Measurements from ENCODE around the gene FLVCR1. TPM values are rescaled to one million over a fixed set of nuclear protein-coding genes. Genes with fewer than 3 reads are reported as not detected.

FLVCR1 gene
- total RNA-seq, 1 donor from 2014 or later, result 18.4 TPM

GRCh38 chr1:212928323-212929291 lies 70.5 kb downstream of the FLVCR1 start:
- peak overlapping the region; percentile 56 for H3K4me3 Mint-ChIP-seq (ENCODE audit: unreplicated experiment)
- H3K27me3 Mint-ChIP-seq (ENCODE audit: unreplicated experiment), result peaks cover 3% of the 10 kb centered on the region
- peaks cover 8% of the 10 kb centered on the region for H3K36me3 Mint-ChIP-seq (ENCODE audit: low read depth, unreplicated experiment)
- no peaks in the 10 kb centered on the region for H3K9me3 Mint-ChIP-seq (ENCODE audit: unreplicated experiment)
- H3K4me1 Mint-ChIP-seq (ENCODE audit: unreplicated experiment), result peaks cover 9% of the 10 kb centered on the region
- DNase-seq (ENCODE audit: low spot score), result no peak
- no peak for TF ChIP-seq CTCF (IDR thresholded peaks at IDR 0.05; ENCODE audit: unreplicated experiment)
- H3K27ac Mint-ChIP-seq (ENCODE audit: unreplicated experiment), result peak overlapping the region; percentile 24

GRCh38 chr1:212930986-212931678 lies 73.1 kb downstream of the FLVCR1 start:
- DNase-seq (ENCODE audit: low spot score), result no peak
- Mint-ChIP-seq H3K4me3 (ENCODE audit: unreplicated experiment) (no peak overlapping the region), H3K4me1 (ENCODE audit: unreplicated experiment) (peaks cover 8% of the 10 kb centered on the region)

GRCh38 chr1:212933815-212934471 lies 75.9 kb downstream of the FLVCR1 start:
- Mint-ChIP-seq H3K27ac (ENCODE audit: unreplicated experiment) (no peak overlapping the region), H3K9me3 (ENCODE audit: unreplicated experiment) (no peaks in the 10 kb centered on the region), H3K36me3 (ENCODE audit: low read depth, unreplicated experiment) (no peaks in the 10 kb centered on the region), H3K4me1 (ENCODE audit: unreplicated experiment) (peaks cover 3% of the 10 kb centered on the region), H3K27me3 (ENCODE audit: unreplicated experiment) (peaks cover 2% of the 10 kb centered on the region), H3K4me3 (ENCODE audit: unreplicated experiment) (no peak overlapping the region)
- no peak for DNase-seq (ENCODE audit: low spot score)
- no peak for TF ChIP-seq CTCF (IDR thresholded peaks at IDR 0.05; ENCODE audit: unreplicated experiment)

More at GRCh38 chr1:212930986-212931678, 73.1 kb downstream of the FLVCR1 start:
- Mint-ChIP-seq H3K27ac (ENCODE audit: unreplicated experiment) (no peak overlapping the region), H3K9me3 (ENCODE audit: unreplicated experiment) (no peaks in the 10 kb centered on the region), H3K27me3 (ENCODE audit: unreplicated experiment) (peaks cover 3% of the 10 kb centered on the region), H3K36me3 (ENCODE audit: low read depth, unreplicated experiment) (no peaks in the 10 kb centered on the region)
- TF ChIP-seq CTCF (IDR thresholded peaks at IDR 0.05; ENCODE audit: unreplicated experiment), result no peak

GRCh38 chr1:212935387-212935981 lies 77.4 kb downstream of the FLVCR1 start:
- no peak for TF ChIP-seq CTCF (IDR thresholded peaks at IDR 0.05; ENCODE audit: unreplicated experiment)
- DNase-seq (ENCODE audit: low spot score), result no peak
- Mint-ChIP-seq H3K9me3 (ENCODE audit: unreplicated experiment) (no peaks in the 10 kb centered on the region), H3K4me3 (ENCODE audit: unreplicated experiment) (no peak overlapping the region), H3K4me1 (ENCODE audit: unreplicated experiment) (no peaks in the 10 kb centered on the region), H3K36me3 (ENCODE audit: low read depth, unreplicated experiment) (no peaks in the 10 kb centered on the region), H3K27me3 (ENCODE audit: unreplicated experiment) (no peaks in the 10 kb centered on the region), H3K27ac (ENCODE audit: unreplicated experiment) (no peak overlapping the region)
